ENCODE data around the gene ELF1.

ELF1 gene

DNA sequence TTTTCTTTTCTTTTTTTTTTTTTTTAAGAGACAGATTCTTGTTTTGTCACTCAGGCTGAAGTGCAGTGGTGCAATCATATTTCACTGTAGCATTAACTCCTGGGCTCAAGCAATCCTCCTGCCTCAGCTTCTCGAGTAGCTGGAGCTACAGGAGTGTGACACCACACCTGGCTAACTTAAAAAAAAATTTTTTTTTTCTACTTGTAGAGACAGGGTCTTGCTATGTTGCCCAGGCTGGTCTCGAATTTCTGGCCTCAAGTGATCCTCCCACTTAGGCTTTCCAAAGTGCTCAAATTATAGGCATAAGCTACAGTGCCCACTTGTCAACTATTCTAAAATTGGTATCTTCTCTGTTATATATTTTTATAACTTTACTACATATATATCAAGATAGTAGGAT, 6.6 kb downstream of the ELF1 start:
- H3K4me3 ChIP-seq (ENCODE audit: low read depth, low read length), result no peak overlapping the region
- TF ChIP-seq, protein P1, sequence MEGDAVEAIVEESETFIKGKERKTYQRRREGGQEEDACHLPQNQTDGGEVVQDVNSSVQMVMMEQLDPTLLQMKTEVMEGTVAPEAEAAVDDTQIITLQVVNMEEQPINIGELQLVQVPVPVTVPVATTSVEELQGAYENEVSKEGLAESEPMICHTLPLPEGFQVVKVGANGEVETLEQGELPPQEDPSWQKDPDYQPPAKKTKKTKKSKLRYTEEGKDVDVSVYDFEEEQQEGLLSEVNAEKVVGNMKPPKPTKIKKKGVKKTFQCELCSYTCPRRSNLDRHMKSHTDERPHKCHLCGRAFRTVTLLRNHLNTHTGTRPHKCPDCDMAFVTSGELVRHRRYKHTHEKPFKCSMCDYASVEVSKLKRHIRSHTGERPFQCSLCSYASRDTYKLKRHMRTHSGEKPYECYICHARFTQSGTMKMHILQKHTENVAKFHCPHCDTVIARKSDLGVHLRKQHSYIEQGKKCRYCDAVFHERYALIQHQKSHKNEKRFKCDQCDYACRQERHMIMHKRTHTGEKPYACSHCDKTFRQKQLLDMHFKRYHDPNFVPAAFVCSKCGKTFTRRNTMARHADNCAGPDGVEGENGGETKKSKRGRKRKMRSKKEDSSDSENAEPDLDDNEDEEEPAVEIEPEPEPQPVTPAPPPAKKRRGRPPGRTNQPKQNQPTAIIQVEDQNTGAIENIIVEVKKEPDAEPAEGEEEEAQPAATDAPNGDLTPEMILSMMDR (IDR thresholded peaks at IDR 0.05; ENCODE audit: low read depth, low read length), result no peak

DNA sequence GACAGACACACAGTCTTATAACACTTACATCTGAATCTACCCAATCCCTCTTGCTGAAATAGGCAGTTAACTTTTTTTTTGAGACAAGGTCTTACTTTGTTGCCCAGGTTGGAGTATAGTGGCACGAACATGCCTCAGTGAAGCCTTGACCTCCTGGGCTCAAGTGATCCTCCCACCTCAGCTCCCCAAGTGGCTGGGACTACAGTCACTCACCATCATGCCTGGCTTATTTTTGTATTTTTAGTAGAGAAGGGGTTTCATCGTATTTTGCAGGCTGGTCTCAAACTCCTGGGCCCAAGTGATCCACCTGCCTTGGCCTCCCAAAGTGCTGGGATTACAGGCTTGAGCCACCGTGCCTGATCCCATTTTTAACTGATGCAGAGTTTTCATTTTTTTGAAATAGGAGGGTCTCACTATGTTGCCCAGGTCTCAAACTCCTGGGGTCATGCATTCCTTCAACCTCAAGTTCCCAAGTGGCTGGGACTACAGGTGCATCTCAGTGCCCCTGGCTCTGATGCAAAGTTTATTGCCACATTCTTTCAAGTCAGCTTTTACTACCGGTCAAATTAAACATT, 7.6 kb downstream of the ELF1 start:
- no peak overlapping the region for H3K4me3 ChIP-seq (ENCODE audit: low read depth, low read length)
- TF ChIP-seq, protein P1 (IDR thresholded peaks at IDR 0.05; ENCODE audit: low read depth, low read length), result no peak

- H3K4me3 ChIP-seq (ENCODE audit: low read depth, low read length), result no peak overlapping the region
- TF ChIP-seq, protein P1 (IDR thresholded peaks at IDR 0.05; ENCODE audit: low read depth, low read length), result no peak
Measured at GRCh38 chr13:41008349-41008980, 10.7 kb downstream of the ELF1 start.

DNA sequence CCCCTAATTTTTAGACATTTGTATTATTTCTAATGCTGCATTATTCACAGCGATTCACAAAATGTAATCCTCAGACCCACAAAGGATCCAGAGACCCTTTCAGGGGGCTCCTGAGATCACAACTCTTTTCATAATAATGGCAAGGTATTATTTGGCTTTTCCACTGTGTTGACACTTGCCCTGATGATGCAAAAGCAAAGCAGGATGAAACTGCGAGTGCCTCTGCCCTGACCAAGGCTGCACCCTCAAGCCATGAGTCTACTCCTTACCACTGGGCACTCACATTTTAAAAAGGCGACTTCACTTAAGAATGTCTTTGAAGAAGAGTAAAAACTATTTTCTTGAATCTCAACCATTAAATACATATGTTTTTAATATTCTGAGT, 11.4 kb downstream of the ELF1 start:
- H3K4me3 ChIP-seq (ENCODE audit: low read depth, low read length), result no peak overlapping the region
- TF ChIP-seq, protein P1 (IDR thresholded peaks at IDR 0.05; ENCODE audit: low read depth, low read length), result no peak

- TF ChIP-seq, protein P1 (IDR thresholded peaks at IDR 0.05; ENCODE audit: low read depth, low read length), result no peak
- no peak overlapping the region for H3K4me3 ChIP-seq (ENCODE audit: low read depth, low read length)
Measured at GRCh38 chr13:41006978-41007743, 12.0 kb downstream of the ELF1 start.

GRCh38 chr13:41006306-41006705, 12.8 kb downstream of the ELF1 start:
- TF ChIP-seq, protein P1 (IDR thresholded peaks at IDR 0.05; ENCODE audit: low read depth, low read length), result no peak
- no peak overlapping the region for H3K4me3 ChIP-seq (ENCODE audit: low read depth, low read length)

DNA sequence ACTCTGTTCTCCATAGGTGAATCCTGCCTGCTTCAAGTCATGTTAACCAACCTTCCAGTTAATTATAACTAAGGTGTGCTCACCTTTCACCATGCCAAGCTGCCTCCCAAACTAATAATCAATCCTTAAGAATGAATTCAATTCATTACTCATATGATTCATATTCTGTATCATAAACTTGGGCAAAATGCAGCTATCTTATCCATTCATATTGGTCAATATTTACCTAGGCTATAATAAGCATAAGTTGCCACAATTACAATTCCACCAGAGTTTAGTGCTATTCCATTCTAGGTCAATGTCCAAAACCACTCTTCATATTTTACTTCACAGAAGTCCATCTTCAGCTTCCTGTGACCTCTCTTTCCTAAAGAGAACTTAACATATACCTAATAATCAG, 13.4 kb downstream of the ELF1 start:
- H3K4me3 ChIP-seq (ENCODE audit: low read depth, low read length), result no peak overlapping the region
- TF ChIP-seq, protein P1 (IDR thresholded peaks at IDR 0.05; ENCODE audit: low read depth, low read length), result no peak

Measured in WI38 (cell line).